Vagina (tissue), 2 donors: ENCODE measurements around the gene MACROD2.

Source experiments
- POLR2A ChIP-seq, 2 donors: fragments of 450-650 bp; IDR thresholded peaks; one replicate each; pipeline ENCODE4 v1.6.1; 2017; ENCODE audit warnings: antibody characterized with exemption in 2 of 2, mild to moderate bottlenecking in 2 of 2, moderate library complexity in 2 of 2
- TF ChIP-seq, protein P1 (sequence below), 3 experiments: fragments of 450-650 bp in 2 of 3; fragments of 200-600 bp in 1 of 3; sonication (generic) in 1 of 3; IDR thresholded peaks; one replicate each; pipeline ENCODE4 v1.5.1; 2017 to 2019; ENCODE audit warnings: antibody characterized with exemption in 3 of 3, mild to moderate bottlenecking in 2 of 3, moderate library complexity in 2 of 3

DNA sequence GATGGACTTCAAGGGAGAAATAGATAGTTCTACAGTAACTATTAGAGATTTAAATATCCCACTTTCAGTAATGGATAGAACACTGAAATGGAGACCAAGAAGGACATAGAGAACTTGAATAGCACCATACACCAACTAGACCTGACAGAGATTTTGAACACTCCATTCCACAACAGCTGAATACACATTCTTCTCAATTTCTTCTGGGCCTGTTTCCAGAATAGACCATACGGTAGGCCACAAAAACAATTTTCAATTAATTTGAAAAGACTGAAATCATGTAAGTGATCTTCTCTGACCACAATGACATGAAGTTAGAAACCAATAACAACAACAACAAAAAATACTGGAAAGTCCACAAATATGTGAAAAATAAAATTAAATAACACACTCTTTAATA is 1321.2 kb downstream of the MACROD2 start:
- no peak for TF ChIP-seq POLR2A (IDR thresholded peaks at IDR 0.05)
- TF ChIP-seq, protein P1, sequence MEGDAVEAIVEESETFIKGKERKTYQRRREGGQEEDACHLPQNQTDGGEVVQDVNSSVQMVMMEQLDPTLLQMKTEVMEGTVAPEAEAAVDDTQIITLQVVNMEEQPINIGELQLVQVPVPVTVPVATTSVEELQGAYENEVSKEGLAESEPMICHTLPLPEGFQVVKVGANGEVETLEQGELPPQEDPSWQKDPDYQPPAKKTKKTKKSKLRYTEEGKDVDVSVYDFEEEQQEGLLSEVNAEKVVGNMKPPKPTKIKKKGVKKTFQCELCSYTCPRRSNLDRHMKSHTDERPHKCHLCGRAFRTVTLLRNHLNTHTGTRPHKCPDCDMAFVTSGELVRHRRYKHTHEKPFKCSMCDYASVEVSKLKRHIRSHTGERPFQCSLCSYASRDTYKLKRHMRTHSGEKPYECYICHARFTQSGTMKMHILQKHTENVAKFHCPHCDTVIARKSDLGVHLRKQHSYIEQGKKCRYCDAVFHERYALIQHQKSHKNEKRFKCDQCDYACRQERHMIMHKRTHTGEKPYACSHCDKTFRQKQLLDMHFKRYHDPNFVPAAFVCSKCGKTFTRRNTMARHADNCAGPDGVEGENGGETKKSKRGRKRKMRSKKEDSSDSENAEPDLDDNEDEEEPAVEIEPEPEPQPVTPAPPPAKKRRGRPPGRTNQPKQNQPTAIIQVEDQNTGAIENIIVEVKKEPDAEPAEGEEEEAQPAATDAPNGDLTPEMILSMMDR (IDR thresholded peaks at IDR 0.05) = no peak
